Central memory CD8-positive, alpha-beta T cell (primary cell): ENCODE data around the gene AXIN2.

Source experiments
- ATAC-seq: fragments of 150-1000 bp; cut with Tn5 transposase; replicated peaks from 2 replicates; pipeline ENCODE4 v1.10.0; 2022; ENCODE audit warnings: mild to moderate bottlenecking, moderate FRiP score, moderate number of reproducible peaks; ENCODE audit not compliant: poor library complexity, severe bottlenecking; ENCODE audit errors: extremely low read depth
- DNase-seq, 2 donors: peaks; one replicate each; pipeline ENCODE4 v3.0.0; 2021; ENCODE audit warnings: low spot score in 2 of 2
- H3K27ac Mint-ChIP-seq: one replicate; pipeline ENCODE4 v1.8.0; 2022; ENCODE audit warnings: low read depth, mild to moderate bottlenecking, moderate library complexity, mixed read lengths
- H3K27me3 Mint-ChIP-seq: one replicate; pipeline ENCODE4 v1.8.0; 2022; ENCODE audit warnings: mixed read lengths
- H3K36me3 Mint-ChIP-seq: one replicate; pipeline ENCODE4 v1.8.0; 2022; ENCODE audit warnings: mild to moderate bottlenecking, moderate library complexity, mixed read lengths; ENCODE audit not compliant: insufficient read depth
- H3K4me1 Mint-ChIP-seq: one replicate; pipeline ENCODE4 v1.8.0; 2022; ENCODE audit warnings: mixed read lengths
- H3K4me3 Mint-ChIP-seq: one replicate; pipeline ENCODE4 v1.8.0; 2022; ENCODE audit warnings: mild to moderate bottlenecking, moderate library complexity, mixed read lengths
- H3K9me3 Mint-ChIP-seq: one replicate; pipeline ENCODE4 v1.8.0; 2022; ENCODE audit warnings: mixed read lengths

AXIN2 gene, protein sequence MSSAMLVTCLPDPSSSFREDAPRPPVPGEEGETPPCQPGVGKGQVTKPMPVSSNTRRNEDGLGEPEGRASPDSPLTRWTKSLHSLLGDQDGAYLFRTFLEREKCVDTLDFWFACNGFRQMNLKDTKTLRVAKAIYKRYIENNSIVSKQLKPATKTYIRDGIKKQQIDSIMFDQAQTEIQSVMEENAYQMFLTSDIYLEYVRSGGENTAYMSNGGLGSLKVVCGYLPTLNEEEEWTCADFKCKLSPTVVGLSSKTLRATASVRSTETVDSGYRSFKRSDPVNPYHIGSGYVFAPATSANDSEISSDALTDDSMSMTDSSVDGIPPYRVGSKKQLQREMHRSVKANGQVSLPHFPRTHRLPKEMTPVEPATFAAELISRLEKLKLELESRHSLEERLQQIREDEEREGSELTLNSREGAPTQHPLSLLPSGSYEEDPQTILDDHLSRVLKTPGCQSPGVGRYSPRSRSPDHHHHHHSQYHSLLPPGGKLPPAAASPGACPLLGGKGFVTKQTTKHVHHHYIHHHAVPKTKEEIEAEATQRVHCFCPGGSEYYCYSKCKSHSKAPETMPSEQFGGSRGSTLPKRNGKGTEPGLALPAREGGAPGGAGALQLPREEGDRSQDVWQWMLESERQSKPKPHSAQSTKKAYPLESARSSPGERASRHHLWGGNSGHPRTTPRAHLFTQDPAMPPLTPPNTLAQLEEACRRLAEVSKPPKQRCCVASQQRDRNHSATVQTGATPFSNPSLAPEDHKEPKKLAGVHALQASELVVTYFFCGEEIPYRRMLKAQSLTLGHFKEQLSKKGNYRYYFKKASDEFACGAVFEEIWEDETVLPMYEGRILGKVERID

DNA sequence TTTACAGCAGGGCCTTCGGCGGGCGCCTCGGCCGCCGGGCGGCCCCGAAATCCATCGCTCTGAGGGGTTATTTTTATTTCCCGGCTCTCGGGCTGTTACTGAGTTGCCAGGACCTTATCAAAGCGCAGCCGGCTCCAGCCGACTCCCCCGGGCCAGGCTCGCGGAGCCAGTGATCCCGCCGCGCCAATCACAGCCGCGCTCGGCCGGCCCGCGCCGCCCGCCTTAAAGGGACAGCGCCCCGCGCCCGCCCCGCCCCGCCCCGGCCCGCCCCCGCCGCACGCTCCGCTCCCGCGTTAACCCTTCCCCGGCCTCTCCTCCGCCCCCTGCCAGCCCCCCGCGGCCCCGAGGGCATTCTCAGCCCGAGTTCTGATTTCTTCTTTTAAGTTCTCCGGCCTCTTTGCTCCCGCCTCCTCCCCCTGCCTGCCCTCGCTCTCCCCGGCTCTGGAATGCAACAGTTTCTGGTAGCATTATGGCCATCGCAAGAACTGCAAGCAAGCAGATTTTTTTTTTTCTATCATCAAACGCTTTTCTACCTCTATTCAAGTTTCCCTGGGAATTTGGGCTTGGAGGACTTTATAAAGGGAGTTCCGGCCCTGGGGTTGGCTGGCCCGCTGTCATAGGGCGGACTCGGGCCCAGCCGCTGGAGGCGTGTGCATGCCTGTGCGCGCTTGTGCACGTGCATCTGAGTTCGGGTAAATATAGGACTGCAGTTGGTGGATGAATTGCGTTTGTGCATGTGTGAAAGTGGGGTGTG, at the start of gene AXIN2:
AXIN2 (minus strand) TSS at position 197 of the 754 bp plus-strand sequence. CDS start 3,028 bp downstream, outside the sequence.
- DNase-seq: peak; percentile 67 to 74
- no peaks in the 10 kb centered on the region for H3K9me3 Mint-ChIP-seq
- ATAC-seq: peak; percentile 86
- peaks cover 17% of the 10 kb centered on the region for H3K4me1 Mint-ChIP-seq
- H3K4me3 Mint-ChIP-seq: no peak within 1 kb of the TSS
- peak within 1 kb of the TSS; percentile 25 for H3K27ac Mint-ChIP-seq
- peaks cover 8% of the 10 kb centered on the region for H3K36me3 Mint-ChIP-seq
- no peaks in the 10 kb centered on the region for H3K27me3 Mint-ChIP-seq

DNA sequence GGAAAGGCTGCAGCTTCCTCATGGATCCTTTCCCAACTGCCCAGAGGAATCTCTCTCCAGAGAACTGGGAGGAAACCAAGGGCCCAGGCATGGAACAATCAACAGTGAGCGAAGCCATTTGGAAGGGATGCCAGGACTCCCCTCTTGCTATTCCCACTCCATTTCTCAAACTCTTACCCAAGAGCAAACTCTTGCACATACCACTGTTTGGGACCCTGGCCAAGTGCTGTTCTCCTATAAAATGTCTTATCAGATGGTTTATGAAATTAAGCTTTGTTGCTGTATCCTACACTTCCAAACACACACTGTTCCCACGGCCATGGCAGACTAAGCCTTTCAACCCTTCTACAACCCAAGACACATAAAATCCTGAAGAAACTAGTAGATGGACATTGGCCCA, 48.3 kb upstream of the AXIN2 start:
- ATAC-seq (no peak), DNase-seq (no peak)
- Mint-ChIP-seq H3K36me3 (no peaks in the 10 kb centered on the region), H3K9me3 (no peaks in the 10 kb centered on the region), H3K27me3 (peaks cover 31% of the 10 kb centered on the region), H3K4me3 (no peak overlapping the region), H3K27ac (no peak overlapping the region), H3K4me1 (no peaks in the 10 kb centered on the region)

DNA sequence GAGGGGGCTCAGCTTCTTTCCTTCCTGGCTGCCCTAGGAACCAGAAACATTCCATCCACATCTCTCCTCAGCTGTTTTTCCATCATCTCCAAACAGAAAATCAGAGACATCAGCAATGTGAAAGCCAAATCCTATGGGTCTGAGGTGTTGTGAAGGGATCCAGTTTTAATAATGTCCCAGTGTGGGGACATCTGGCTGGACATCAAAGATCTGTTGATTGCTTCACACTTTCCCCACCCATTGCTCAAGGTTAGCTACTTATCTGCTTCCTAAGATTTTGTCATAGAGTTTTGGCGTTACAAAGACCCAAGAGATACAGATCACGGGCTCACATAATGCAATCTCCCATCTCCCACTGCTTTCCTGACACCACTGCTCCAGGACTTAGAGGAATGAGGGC, 47.8 kb upstream of the AXIN2 start:
- no peaks in the 10 kb centered on the region for H3K9me3 Mint-ChIP-seq
- H3K36me3 Mint-ChIP-seq: no peaks in the 10 kb centered on the region
- no peak for ATAC-seq
- no peak overlapping the region for H3K4me3 Mint-ChIP-seq
- no peak overlapping the region for H3K27ac Mint-ChIP-seq
- peaks cover 31% of the 10 kb centered on the region for H3K27me3 Mint-ChIP-seq
- no peak for DNase-seq
- no peaks in the 10 kb centered on the region for H3K4me1 Mint-ChIP-seq

DNA sequence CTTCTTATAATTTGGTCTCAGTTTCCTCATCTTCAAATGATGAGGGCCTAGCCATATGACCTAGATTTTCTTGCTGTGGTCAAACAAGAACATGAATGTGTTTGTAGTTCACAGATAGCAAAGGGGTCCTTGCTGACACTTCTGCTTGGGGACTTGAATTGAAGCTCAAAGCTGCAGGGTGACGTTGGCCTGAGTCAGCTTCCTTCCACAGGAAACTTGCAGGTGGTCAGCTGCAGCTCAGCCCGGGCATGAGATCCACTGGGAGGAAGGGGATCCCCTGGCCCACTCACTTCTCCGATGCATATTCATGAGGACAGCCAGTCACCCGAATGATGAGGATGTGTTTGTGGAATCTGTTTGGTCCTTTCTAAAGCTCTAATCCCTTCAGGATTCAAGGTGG, 42.6 kb upstream of the AXIN2 start:
- ATAC-seq (no peak), DNase-seq (no peak)
- peaks cover 37% of the 10 kb centered on the region for H3K27me3 Mint-ChIP-seq
- no peaks in the 10 kb centered on the region for H3K36me3 Mint-ChIP-seq
- H3K9me3 Mint-ChIP-seq: no peaks in the 10 kb centered on the region
- no peak overlapping the region for H3K4me3 Mint-ChIP-seq
- no peaks in the 10 kb centered on the region for H3K4me1 Mint-ChIP-seq
- no peak overlapping the region for H3K27ac Mint-ChIP-seq

DNA sequence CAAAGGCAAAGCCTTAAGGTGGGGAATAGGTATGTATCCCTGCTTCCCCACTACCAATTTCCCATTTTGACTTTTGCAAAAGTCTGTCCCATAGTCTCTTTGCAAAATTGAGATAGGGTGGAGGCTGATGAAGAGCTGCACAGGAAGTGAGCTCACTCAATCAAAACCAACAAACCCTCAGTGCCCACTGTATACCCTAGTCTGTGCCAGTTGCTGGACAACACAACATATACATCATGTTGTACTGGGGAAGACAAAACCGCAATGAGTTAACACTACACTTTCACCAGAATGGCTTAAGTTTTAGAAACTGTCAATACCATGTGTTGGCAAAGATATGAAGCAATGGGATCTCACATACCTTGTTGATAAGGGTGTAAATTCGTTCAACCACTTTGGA, 40.4 kb upstream of the AXIN2 start:
- H3K4me3 Mint-ChIP-seq: no peak overlapping the region
- peaks cover 33% of the 10 kb centered on the region for H3K27me3 Mint-ChIP-seq
- H3K9me3 Mint-ChIP-seq: no peaks in the 10 kb centered on the region
- H3K4me1 Mint-ChIP-seq: no peaks in the 10 kb centered on the region
- no peaks in the 10 kb centered on the region for H3K36me3 Mint-ChIP-seq
- DNase-seq: no peak
- no peak overlapping the region for H3K27ac Mint-ChIP-seq
- no peak for ATAC-seq

DNA sequence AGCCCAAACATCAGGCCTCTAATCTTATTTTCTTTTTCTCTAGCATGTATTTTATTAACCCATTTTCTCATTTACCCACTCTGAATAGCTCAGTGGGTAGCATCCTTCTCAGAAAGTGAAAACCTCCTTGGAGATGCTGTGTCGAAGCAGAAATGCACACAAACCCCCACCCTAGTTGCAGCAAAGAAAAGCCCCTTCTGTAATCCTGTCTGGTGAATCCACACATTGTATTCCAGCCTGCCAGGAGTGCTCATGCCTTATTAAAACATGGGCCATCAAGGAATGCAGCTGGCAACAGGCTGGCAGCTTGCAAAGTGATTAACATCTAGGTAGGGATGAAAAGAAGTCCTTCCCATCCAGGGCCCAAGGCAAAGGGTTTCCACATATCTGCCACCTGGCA, 39.7 kb upstream of the AXIN2 start:
- Mint-ChIP-seq H3K27ac (no peak overlapping the region), H3K4me1 (no peaks in the 10 kb centered on the region), H3K36me3 (no peaks in the 10 kb centered on the region), H3K9me3 (no peaks in the 10 kb centered on the region), H3K27me3 (peaks cover 26% of the 10 kb centered on the region), H3K4me3 (no peak overlapping the region)
- DNase-seq: no peak
- no peak for ATAC-seq

DNA sequence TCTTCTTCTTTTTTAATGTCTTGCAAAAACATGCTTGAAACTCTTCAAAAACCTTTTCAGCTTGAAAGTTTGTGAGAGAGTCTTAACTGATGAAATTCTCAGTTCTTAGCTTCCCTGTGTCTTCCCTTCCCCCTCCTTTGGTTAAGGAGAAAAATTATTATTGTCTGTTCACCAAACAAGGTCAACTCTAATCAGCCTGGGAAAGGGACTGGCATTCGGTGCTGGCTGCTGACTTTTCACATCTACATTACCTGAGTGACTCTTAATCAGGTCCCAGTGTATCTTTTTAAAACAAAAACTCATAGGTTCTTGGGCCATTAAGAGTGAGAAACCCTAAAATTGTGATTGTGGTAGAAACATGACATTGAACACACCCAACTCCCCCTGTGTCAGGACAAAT, 39.1 kb upstream of the AXIN2 start:
- ATAC-seq (no peak), DNase-seq (no peak)
- no peaks in the 10 kb centered on the region for H3K9me3 Mint-ChIP-seq
- H3K27ac Mint-ChIP-seq: no peak overlapping the region
- H3K4me3 Mint-ChIP-seq: no peak overlapping the region
- H3K27me3 Mint-ChIP-seq: peaks cover 19% of the 10 kb centered on the region
- H3K4me1 Mint-ChIP-seq: no peaks in the 10 kb centered on the region
- H3K36me3 Mint-ChIP-seq: no peaks in the 10 kb centered on the region

DNA sequence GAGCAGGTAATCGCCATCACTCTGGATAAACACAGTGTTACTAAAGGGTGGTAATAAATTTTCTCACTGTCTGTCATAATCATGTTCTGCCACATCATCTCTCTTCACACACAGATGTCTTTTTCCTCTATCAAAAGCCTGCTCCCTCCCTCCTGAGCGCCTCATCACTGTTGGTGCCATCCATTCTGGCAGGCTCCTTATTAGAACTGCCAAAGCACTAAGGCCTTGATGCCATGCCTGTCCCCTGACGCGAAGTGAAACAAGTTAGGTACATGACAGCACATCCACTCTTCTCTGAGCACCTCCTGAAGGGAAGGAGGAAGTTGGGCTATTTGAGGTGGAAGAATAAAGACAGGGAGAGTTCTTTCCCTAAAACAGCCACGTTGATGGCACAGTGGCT, 38.2 kb upstream of the AXIN2 start:
- ATAC-seq: no peak
- Mint-ChIP-seq H3K4me3 (no peak overlapping the region), H3K27me3 (peaks cover 14% of the 10 kb centered on the region), H3K4me1 (no peaks in the 10 kb centered on the region), H3K27ac (no peak overlapping the region), H3K9me3 (no peaks in the 10 kb centered on the region), H3K36me3 (no peaks in the 10 kb centered on the region)
- no peak for DNase-seq

DNA sequence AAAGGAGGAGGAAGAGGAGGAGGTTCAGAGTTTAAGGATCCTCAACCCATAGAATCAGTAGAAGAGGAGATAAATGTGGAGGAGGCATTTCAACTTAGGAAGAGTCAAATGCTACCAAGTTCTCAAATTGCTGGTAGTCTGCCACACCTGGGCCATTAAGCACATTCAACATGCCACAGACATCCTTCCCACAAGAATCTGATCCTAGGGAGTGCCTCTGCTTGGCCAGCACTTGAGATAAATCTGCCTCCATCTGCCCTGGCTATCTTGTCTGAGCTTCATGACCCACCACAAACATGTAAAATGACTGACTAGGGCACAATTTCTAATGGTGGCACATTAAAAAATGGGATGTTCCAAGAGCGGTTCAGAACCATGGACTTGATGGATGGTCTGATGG, 37.3 kb upstream of the AXIN2 start:
- ATAC-seq (no peak), DNase-seq (no peak)
- H3K27me3 Mint-ChIP-seq: peaks cover 23% of the 10 kb centered on the region
- H3K4me3 Mint-ChIP-seq: no peak overlapping the region
- no peaks in the 10 kb centered on the region for H3K9me3 Mint-ChIP-seq
- no peak overlapping the region for H3K27ac Mint-ChIP-seq
- H3K4me1 Mint-ChIP-seq: no peaks in the 10 kb centered on the region
- no peaks in the 10 kb centered on the region for H3K36me3 Mint-ChIP-seq

DNA sequence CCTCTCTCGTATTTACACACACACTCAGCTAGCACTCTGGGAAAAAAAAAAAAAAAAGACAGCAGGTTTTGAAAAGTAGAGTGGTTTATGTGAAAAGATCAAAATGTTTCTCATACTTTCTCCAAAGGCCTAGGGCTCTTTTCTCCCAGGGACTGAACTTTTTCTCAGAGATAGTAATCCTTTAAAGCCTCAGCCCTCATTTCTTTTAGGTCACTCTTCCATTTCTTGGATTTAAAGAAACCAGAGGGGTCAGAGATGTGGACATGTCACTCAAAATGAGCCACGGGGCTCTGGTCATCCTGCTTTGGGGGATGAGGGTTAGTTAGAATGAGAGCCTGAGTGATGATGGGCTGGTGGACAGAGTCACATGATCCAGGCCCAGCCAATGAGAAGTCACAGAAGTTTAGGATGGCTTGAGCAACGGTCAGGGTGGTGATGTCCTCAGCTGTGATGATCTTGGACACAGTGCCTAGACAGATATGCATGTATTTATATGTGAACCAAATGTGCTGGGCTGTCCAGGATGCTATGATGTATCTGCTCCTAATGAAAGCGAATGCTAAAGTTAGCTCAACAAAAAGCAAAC, 33.7 kb upstream of the AXIN2 start:
- ATAC-seq (no peak), DNase-seq (no peak)
- no peaks in the 10 kb centered on the region for H3K9me3 Mint-ChIP-seq
- H3K27me3 Mint-ChIP-seq: peaks cover 49% of the 10 kb centered on the region
- H3K36me3 Mint-ChIP-seq: no peaks in the 10 kb centered on the region
- no peaks in the 10 kb centered on the region for H3K4me1 Mint-ChIP-seq
- no peak overlapping the region for H3K4me3 Mint-ChIP-seq
- H3K27ac Mint-ChIP-seq: no peak overlapping the region

DNA sequence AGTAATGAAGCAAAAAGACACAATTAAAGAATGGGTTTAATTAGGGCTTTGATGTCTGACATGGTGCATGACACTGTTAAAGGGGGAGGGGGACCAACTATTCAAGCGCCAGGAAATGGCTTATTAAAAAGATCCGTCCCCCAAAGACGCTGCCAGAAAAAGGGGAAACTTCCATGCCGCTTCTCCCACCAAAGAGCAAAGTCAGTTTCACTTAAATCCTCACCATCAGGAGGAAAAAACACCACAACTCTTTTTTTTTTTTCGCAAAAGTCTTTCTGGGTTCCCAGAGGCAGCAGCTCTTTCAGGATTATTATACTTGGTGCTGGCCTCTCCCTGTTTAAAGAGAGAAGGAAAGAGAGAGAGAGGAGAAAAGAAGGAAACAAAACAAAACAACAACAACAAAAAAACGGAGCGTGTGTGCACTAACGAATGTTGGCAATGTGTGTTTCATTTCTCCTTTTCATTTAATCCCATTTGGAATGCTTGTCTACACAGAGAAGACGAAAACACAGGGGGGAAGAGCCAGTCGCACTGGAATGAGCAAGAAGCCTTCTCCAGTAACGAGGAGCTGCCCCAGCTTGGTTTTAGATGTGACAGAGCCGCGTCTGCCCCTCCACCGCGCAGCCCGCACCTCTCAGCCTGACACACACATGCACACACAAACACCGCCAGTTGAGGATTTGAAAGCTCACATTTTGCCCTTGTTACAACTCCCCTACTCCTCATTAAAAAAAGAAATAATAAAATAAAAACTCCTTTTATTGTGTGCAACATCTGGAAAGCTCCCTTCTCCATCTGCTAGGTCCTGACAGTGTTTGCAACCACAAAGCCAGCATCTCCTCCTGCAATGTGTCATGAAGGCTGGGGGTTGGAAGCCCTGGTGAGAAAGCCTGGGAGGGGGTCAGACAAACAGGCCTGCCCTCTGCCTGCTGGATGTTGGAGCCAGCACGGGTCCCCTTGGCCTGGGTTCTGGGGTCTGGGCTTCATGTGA, 32.7 kb upstream of the AXIN2 start:
- DNase-seq: no peak
- peaks cover 43% of the 10 kb centered on the region for H3K27me3 Mint-ChIP-seq
- no peaks in the 10 kb centered on the region for H3K36me3 Mint-ChIP-seq
- no peaks in the 10 kb centered on the region for H3K9me3 Mint-ChIP-seq
- ATAC-seq: no peak
- no peak overlapping the region for H3K27ac Mint-ChIP-seq
- no peak overlapping the region for H3K4me3 Mint-ChIP-seq
- H3K4me1 Mint-ChIP-seq: no peaks in the 10 kb centered on the region
